H1 (cell line): ENCODE measurements around the gene LIPJ. TPM values are rescaled to one million over a fixed set of nuclear protein-coding genes. Genes with fewer than 3 reads are reported as not detected.

Source experiments
- CTCF ChIA-PET: fragments of 300-600 bp; sonication (Branson Sonifier 250); formaldehyde crosslinking; loops from one replicate; lab custom pipeline; 2021; ENCODE audit not compliant: partially characterized antibody; lab: Charles Lee
- POLR2A ChIA-PET: fragments of 300-600 bp; sonication (Branson Sonifier 250); formaldehyde crosslinking; loops from one replicate; lab custom pipeline; 2021; ENCODE audit warnings: inconsistent platforms; ENCODE audit not compliant: partially characterized antibody; lab: Charles Lee
- DNase-seq, 2 experiments: peaks; one replicate each; pipeline versions ENCODE4 v3.0.0 to v3.0.0-alpha.2; 2010 to 2022; ENCODE audit warnings: low spot score in 2 of 2, low read depth in 1 of 2, mixed read lengths in 1 of 2
- FAIRE-seq: peaks from 2 replicates; lab custom pipeline; 2011; peaks lifted over from hg19 to GRCh38; lab: Jason Lieb, UNC
- H2AFZ ChIP-seq: 2 replicates; pipeline ENCODE4 v1.8.1; 2012; ENCODE audit warnings: low read length, inconsistent platforms
- H2AK5ac ChIP-seq: 2 replicates; pipeline ENCODE4 v1.6.1; 2013; ENCODE audit warnings: low read depth, low read length
- H2BK120ac ChIP-seq: replicated peaks from 2 replicates; pipeline ENCODE3; 2013; ENCODE audit warnings: low read depth, low read length, inconsistent platforms
- H2BK12ac ChIP-seq: 2 replicates; pipeline ENCODE4 v1.6.1; 2013; ENCODE audit warnings: low read depth, low read length
- H2BK15ac ChIP-seq: 2 replicates; pipeline ENCODE4 v1.6.1; 2013; ENCODE audit warnings: low read length
- H2BK20ac ChIP-seq: 2 replicates; pipeline ENCODE4 v1.6.1; 2013; ENCODE audit warnings: low read length
- H2BK5ac ChIP-seq: 2 replicates; pipeline ENCODE4 v1.6.1; 2013; ENCODE audit warnings: low read depth, low read length
- H3K14ac ChIP-seq: 2 replicates; pipeline ENCODE4 v1.6.1; 2013; ENCODE audit warnings: inconsistent platforms; ENCODE audit not compliant: insufficient read length
- H3K18ac ChIP-seq: 2 replicates; pipeline ENCODE4 v1.6.1; 2013; ENCODE audit warnings: low read length; ENCODE audit errors: extremely low read depth
- H3K23ac ChIP-seq: 2 replicates; pipeline ENCODE4 v1.6.1; 2013; ENCODE audit warnings: inconsistent platforms; ENCODE audit not compliant: insufficient read length
- H3K23me2 ChIP-seq: 2 replicates; pipeline ENCODE4 v1.6.1; 2013; ENCODE audit warnings: low read depth, low read length
- H3K27ac ChIP-seq: 2 replicates; pipeline ENCODE4 v1.6.1; 2011; ENCODE audit warnings: low read depth, low read length, inconsistent platforms
- H3K27me3 ChIP-seq, 4 experiments: replicated peaks in 1 of 4; 1 replicate in 1 of 4; 2 replicates in 3 of 4; pipeline versions ENCODE4 v1.6.1 to v1.8.1; 2011 to 2013; ENCODE audit warnings: low read length in 3 of 4, mild to moderate bottlenecking in 3 of 4, inconsistent platforms in 2 of 4, mixed read lengths in 2 of 4, moderate library complexity in 1 of 4; ENCODE audit not compliant: control insufficient read depth in 3 of 4, insufficient read depth in 3 of 4; ENCODE audit errors: extremely low read depth in 1 of 4
- H3K36me3 ChIP-seq, 4 experiments: 2 replicates each; pipeline versions ENCODE4 v1.6.1 to v1.8.1; 2011 to 2013; ENCODE audit warnings: mild to moderate bottlenecking in 4 of 4, low read length in 3 of 4, moderate library complexity in 2 of 4, control low read depth in 1 of 4, inconsistent platforms in 1 of 4; ENCODE audit not compliant: insufficient read depth in 4 of 4, control insufficient read depth in 2 of 4
- H3K4ac ChIP-seq: replicated peaks from 2 replicates; pipeline ENCODE3; 2013; ENCODE audit warnings: low read length, low read depth, mixed read lengths, inconsistent platforms; ENCODE audit not compliant: insufficient read length
- H3K4me1 ChIP-seq, 4 experiments: replicated peaks in 1 of 4; 1 replicate in 1 of 4; 2 replicates in 3 of 4; pipeline versions ENCODE4 v1.6.1 to v1.8.1; 2011 to 2013; ENCODE audit warnings: low read length in 3 of 4, inconsistent platforms in 2 of 4, mixed read lengths in 1 of 4; ENCODE audit not compliant: insufficient read depth in 4 of 4, control insufficient read depth in 3 of 4
- H3K4me2 ChIP-seq, 2 experiments: 2 replicates each; pipeline versions ENCODE4 v1.6.1 to v1.8.1; 2011 to 2013; ENCODE audit warnings: low read depth in 2 of 2, low read length in 2 of 2, control low read depth in 1 of 2, inconsistent platforms in 1 of 2, mild to moderate bottlenecking in 1 of 2; ENCODE audit not compliant: insufficient read depth in 1 of 2
- H3K4me3 ChIP-seq, 4 experiments: fragments of 200-600, 300-600 bp in 1 of 4; sonication (generic), shearing (Covaris generic), sonication (Bioruptor Twin) in 1 of 4; 2 replicates each; pipeline versions ENCODE4 v1.5.1 to v1.8.1; 2011 to 2016; ENCODE audit warnings: low read length in 4 of 4, low read depth in 3 of 4, control low read depth in 2 of 4, inconsistent platforms in 2 of 4, mild to moderate bottlenecking in 2 of 4, mixed read lengths in 1 of 4, moderate library complexity in 1 of 4; ENCODE audit not compliant: insufficient read depth in 2 of 4; ENCODE audit errors: extremely low read depth in 1 of 4
- H3K56ac ChIP-seq: replicated peaks from 2 replicates; pipeline ENCODE3; 2013; ENCODE audit warnings: low read depth, mild to moderate bottlenecking, mixed read lengths, low read length, inconsistent platforms; ENCODE audit not compliant: insufficient read length
- H3K79me1 ChIP-seq: 2 replicates; pipeline ENCODE4 v1.6.1; 2013; ENCODE audit warnings: low read depth, low read length, control low read depth
- H3K79me2 ChIP-seq, 2 experiments: 2 replicates each; pipeline versions ENCODE4 v1.6.1 to v1.8.1; 2012 to 2013; ENCODE audit warnings: low read length in 2 of 2, mild to moderate bottlenecking in 2 of 2, inconsistent platforms in 1 of 2; ENCODE audit not compliant: insufficient read depth in 2 of 2, control insufficient read depth in 1 of 2
- H3K9ac ChIP-seq, 4 experiments: replicated peaks in 1 of 4; 1 replicate in 1 of 4; 2 replicates in 3 of 4; pipeline versions ENCODE4 v1.6.1 to v1.8.1; 2011 to 2013; ENCODE audit warnings: low read depth in 3 of 4, low read length in 3 of 4, control low read depth in 2 of 4, mild to moderate bottlenecking in 2 of 4, moderate library complexity in 2 of 4, inconsistent platforms in 1 of 4; ENCODE audit errors: extremely low read depth in 1 of 4
- H3K9me3 ChIP-seq, 2 experiments: 2 replicates each; pipeline versions ENCODE4 v1.6.1 to v1.8.1; 2012 to 2013; ENCODE audit warnings: mild to moderate bottlenecking in 2 of 2, moderate library complexity in 2 of 2, control low read depth in 1 of 2, inconsistent platforms in 1 of 2, low read depth in 1 of 2, low read length in 1 of 2, mixed read lengths in 1 of 2; ENCODE audit not compliant: insufficient read depth in 2 of 2
- H4K20me1 ChIP-seq, 2 experiments: replicated peaks in 1 of 2; 2 replicates each; pipeline versions ENCODE3 to v1.8.1; 2011 to 2013; ENCODE audit warnings: inconsistent platforms in 2 of 2, low read length in 2 of 2, mild to moderate bottlenecking in 1 of 2; ENCODE audit not compliant: insufficient read depth in 2 of 2, control insufficient read depth in 1 of 2
- H4K5ac ChIP-seq: 2 replicates; pipeline ENCODE4 v1.6.1; 2013; ENCODE audit warnings: low read length, low read depth, mixed read lengths, inconsistent platforms; ENCODE audit not compliant: insufficient read length
- H4K8ac ChIP-seq: 2 replicates; pipeline ENCODE4 v1.8.0; 2013; ENCODE audit warnings: mild to moderate bottlenecking, moderate library complexity, low read length, inconsistent platforms; ENCODE audit not compliant: insufficient read depth; ENCODE audit errors: extremely low read depth
- H4K91ac ChIP-seq: replicated peaks from 2 replicates; pipeline ENCODE3; 2013; ENCODE audit warnings: low read length, mixed read lengths, inconsistent platforms; ENCODE audit not compliant: insufficient read length
- ASH2L ChIP-seq: fragments of 200-600, 300-600 bp; sonication (generic); IDR thresholded peaks from one replicate; pipeline ENCODE4 v1.7.1; 2017; ENCODE audit warnings: low read length
- CBX8 ChIP-seq: fragments of 300-800, 300-1000 bp; sonication (generic); IDR thresholded peaks from 2 replicates; pipeline ENCODE4 v1.7.1; 2016; ENCODE audit warnings: low read depth, low read length, borderline replicate concordance
- HDAC2 ChIP-seq, 2 experiments: fragments of 300-600 bp in 1 of 2; sonication (generic) in 1 of 2; IDR thresholded peaks; 2 replicates each; pipeline ENCODE4 v1.6.1; 2011 to 2012; ENCODE audit warnings: low read depth in 2 of 2, low read length in 2 of 2, mild to moderate bottlenecking in 2 of 2, moderate library complexity in 2 of 2, borderline replicate concordance in 1 of 2, inconsistent platforms in 1 of 2
- POU5F1 ChIP-seq: IDR thresholded peaks from 2 replicates; pipeline ENCODE4 v1.6.1; 2011; ENCODE audit warnings: low read depth, mild to moderate bottlenecking, low read length, moderate library complexity
- SAP30 ChIP-seq: fragments of 300-600 bp; sonication (generic); IDR thresholded peaks from 2 replicates; pipeline ENCODE4 v1.7.1; 2012; ENCODE audit warnings: low read length, moderate library complexity, mild to moderate bottlenecking, inconsistent platforms; ENCODE audit not compliant: insufficient read depth, insufficient replicate concordance
- SIN3A ChIP-seq, 2 experiments: IDR thresholded peaks in 1 of 2; conservative IDR thresholded peaks in 1 of 2; 2 replicates each; pipeline ENCODE4 v1.6.1; 2011 to 2012; ENCODE audit warnings: low read length in 2 of 2, improper control_type of control experiment in 1 of 2, low read depth in 1 of 2, mild to moderate bottlenecking in 1 of 2
- SIRT6 ChIP-seq: IDR thresholded peaks from one replicate; pipeline ENCODE4 v1.7.1; 2012; ENCODE audit warnings: low read length, inconsistent platforms
- SP1 ChIP-seq: IDR thresholded peaks from 2 replicates; pipeline ENCODE4 v1.6.1; 2011; ENCODE audit warnings: low read depth, low read length
- SRF ChIP-seq: IDR thresholded peaks from 2 replicates; pipeline ENCODE4 v1.6.1; 2011; ENCODE audit warnings: mild to moderate bottlenecking, low read depth, low read length, moderate library complexity
- TEAD4 ChIP-seq: IDR thresholded peaks from 2 replicates; pipeline ENCODE4 v1.6.1; 2012; ENCODE audit warnings: low read depth, low read length, inconsistent platforms, mixed read lengths
- YY1 ChIP-seq: IDR thresholded peaks from 2 replicates; pipeline ENCODE4 v1.6.1; 2011; ENCODE audit warnings: low read depth, mild to moderate bottlenecking, low read length
- WGBS, 2 experiments: shearing (Covaris generic) in 1 of 2; methylation state at CpG; one replicate each; pipeline versions ENCODE4 v1.1.6 to v1.1.7; 2013 to 2015; ENCODE audit warnings: low lambda C conversion rate in 2 of 2, mixed read lengths in 2 of 2, inconsistent platforms in 1 of 2, low coverage in 1 of 2, missing lambda C conversion rate in 1 of 2; ENCODE audit not compliant: insufficient replicate concordance in 2 of 2, insufficient coverage in 1 of 2, insufficient read length in 1 of 2; ENCODE audit errors: extremely low coverage in 1 of 2, missing lambda C conversion rate in 1 of 2; 5-methylcytosine and 5-hydroxymethylcytosine counted together
- polyA plus RNA-seq, 7 experiments: library from polyadenylated mRNA; depleted of rRNA in 3 of 7; stranded (reverse) in 5 of 7; unstranded in 2 of 7; fragments of >200 nt in 5 of 7; fragments of 200-250 nt in 2 of 7; gene quantifications; 1 replicate in 5 of 7; 2 replicates in 1 of 7; 4 replicates in 1 of 7; pipeline versions ENCODE4 v1.2.1 to v1.2.3, GENCODE V29; 2011 to 2013; ENCODE audit warnings: missing spikeins in 2 of 7, mixed read lengths in 2 of 7
- total RNA-seq: library from RNA; stranded (reverse); fragmentation: NEBNext Ultra II Directional; extraction: Animal tissue kit (Norgen Biotek cat#: 25700); gene quantifications from 2 replicates; pipeline ENCODE4 v1.2.1, GENCODE V29; 2021
- TF ChIP-seq, protein P1 (sequence below): IDR thresholded peaks from 2 replicates; pipeline ENCODE4 v1.6.1; 2012; ENCODE audit warnings: inconsistent platforms

The LIPJ gene
- total and polyA plus RNA-seq, 2 of the 8 experiments (the other 6 are each of a cell fraction or from before 2014, with no cell fraction given) = not detected

- Histone ChIP-seq H3K14ac (no peak overlapping the region), H3K9me3 (no peaks in the 10 kb centered on the region), H3K56ac (no peak overlapping the region), H4K20me1 (no peaks in the 10 kb centered on the region), H3K27ac (no peak overlapping the region), H2BK20ac (no peak overlapping the region), H3K79me1 (no peaks in the 10 kb centered on the region), H3K4me3 (no peak overlapping the region), H3K4me1 (no peaks in the 10 kb centered on the region), H3K18ac (no peak overlapping the region), H2BK5ac (no peak overlapping the region), H2AK5ac (no peak overlapping the region), H4K5ac (no peak overlapping the region), H3K9ac (no peak overlapping the region), H3K4me2 (no peak overlapping the region), H2BK12ac (no peak overlapping the region), H2BK120ac (no peak overlapping the region), H4K91ac (no peak overlapping the region), H2AFZ (no peak overlapping the region), H3K27me3 (0 out of 7 replicates have a peak, but pooled peaks cover 0 to under 1% (median 0%) of the 10 kb centered on the region in 4 experiments), H3K4ac (no peak overlapping the region), H3K23ac (no peak overlapping the region), H3K79me2 (no peaks in the 10 kb centered on the region), H3K23me2 (no peaks in the 10 kb centered on the region), H3K36me3 (no peaks in the 10 kb centered on the region), H2BK15ac (no peak overlapping the region), H4K8ac (no peak overlapping the region)
- ChIA-PET CTCF (interaction anchor here (1.3 kb wide), 1 partner anchor 15 kb away, joined by 4 read pairs; the partner anchor contains the start of gene RNLS), POLR2A (no interaction called here)
- DNase-seq (no peak), FAIRE-seq (no peak)
- TF ChIP-seq SP1 (no peak), TEAD4 (no peak), CBX8 (no peak), YY1 (no peak), POU5F1 (no peak), SRF (no peak), SAP30 (no peak), SIN3A (conservative IDR thresholded peaks at IDR 0.05 in 1 of 2, IDR thresholded peaks at IDR 0.05 in 1 of 2; ENCODE audit: low read depth in 1 of 2, low read length in 2 of 2) (no peak), SIRT6 (no peak), ASH2L (no peak), HDAC2 (IDR thresholded peaks at IDR 0.05; ENCODE audit: borderline replicate concordance in 1 of 2, low read depth in 2 of 2, low read length in 2 of 2) (no peak)
- TF ChIP-seq, protein P1, sequence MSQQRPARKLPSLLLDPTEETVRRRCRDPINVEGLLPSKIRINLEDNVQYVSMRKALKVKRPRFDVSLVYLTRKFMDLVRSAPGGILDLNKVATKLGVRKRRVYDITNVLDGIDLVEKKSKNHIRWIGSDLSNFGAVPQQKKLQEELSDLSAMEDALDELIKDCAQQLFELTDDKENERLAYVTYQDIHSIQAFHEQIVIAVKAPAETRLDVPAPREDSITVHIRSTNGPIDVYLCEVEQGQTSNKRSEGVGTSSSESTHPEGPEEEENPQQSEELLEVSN = no peak
- WGBS, 2 experiments = 76% methylated on average over 1 of the region's 1 CpG; no CpG with 5 or more reads in 1 of the 2 experiments
Observed at GRCh38 chr10:88598055-88598454, 11.5 kb downstream of the LIPJ start.
